ENCODE data around the gene NETO2. TPM values are rescaled to one million over a fixed set of nuclear protein-coding genes. Genes with fewer than 3 reads are reported as not detected.

NETO2 gene
- total and polyA plus RNA-seq, 2 of the 13 experiments (the other 11 are each of a cell fraction or from before 2014, with no cell fraction given), result 8.2 to 13.5 TPM

DNA sequence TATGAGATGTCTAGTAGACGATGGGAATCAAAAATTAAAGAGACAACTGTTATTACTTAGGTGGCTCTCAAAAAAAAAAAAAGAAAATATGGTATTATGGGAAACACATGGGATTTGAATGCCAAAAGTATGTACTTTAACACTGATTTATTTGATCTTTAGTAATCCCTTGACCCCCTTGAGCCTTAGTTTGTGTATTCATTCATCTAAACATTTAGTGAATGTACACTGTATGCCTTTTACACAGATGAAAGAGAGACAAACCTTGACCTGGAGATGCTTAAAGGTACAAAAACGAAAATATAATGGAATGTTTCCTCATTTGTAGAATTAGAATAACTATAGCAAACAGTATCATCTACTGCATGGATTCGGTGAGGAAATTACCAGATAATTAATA, 38.6 kb upstream of the NETO2 start (continued):
- TF ChIP-seq ZSCAN25 (CRISPR knock-in tag; IDR thresholded peaks at IDR 0.05) (no peak), JUND (CRISPR knock-in tag; IDR thresholded peaks at IDR 0.05) (no peak), ZBTB3 (CRISPR knock-in tag; IDR thresholded peaks at IDR 0.05; ENCODE audit: borderline replicate concordance, low read depth) (no peak), SRSF1 (optimal IDR thresholded peaks at IDR 0.05; ENCODE audit: low read depth, low read length) (no peak), ZNF510 (CRISPR knock-in tag; IDR thresholded peaks at IDR 0.05; ENCODE audit: low read depth) (no peak), MXI1 (IDR thresholded peaks at IDR 0.05; ENCODE audit: borderline replicate concordance, low read depth, low read length) (no peak), KAT8 (CRISPR knock-in tag; IDR thresholded peaks at IDR 0.05) (no peak), ZMAT3 (CRISPR knock-in tag; conservative IDR thresholded peaks at IDR 0.05) (no peak), ZNF772 (CRISPR knock-in tag; IDR thresholded peaks at IDR 0.05) (no peak), ZNF549 (CRISPR knock-in tag; IDR thresholded peaks at IDR 0.05) (no peak), MAFK (conservative IDR thresholded peaks at IDR 0.05 in 1 of 2, IDR thresholded peaks at IDR 0.05 in 1 of 2; ENCODE audit: low read length in 2 of 2) (no peak), HMG20A (CRISPR knock-in tag; IDR thresholded peaks at IDR 0.05; ENCODE audit: borderline replicate concordance) (peak; percentile 31; the same call in 1 of the 2 replicates), TCF7 (IDR thresholded peaks at IDR 0.05; ENCODE audit: low read depth) (peak; percentile 37; the same call in 1 of the 2 replicates), ASH2L (IDR thresholded peaks at IDR 0.05; ENCODE audit: insufficient read length, low read depth, low read length) (no peak), ZSCAN22 (CRISPR knock-in tag; IDR thresholded peaks at IDR 0.05) (no peak)
- TF ChIP-seq, protein P1, sequence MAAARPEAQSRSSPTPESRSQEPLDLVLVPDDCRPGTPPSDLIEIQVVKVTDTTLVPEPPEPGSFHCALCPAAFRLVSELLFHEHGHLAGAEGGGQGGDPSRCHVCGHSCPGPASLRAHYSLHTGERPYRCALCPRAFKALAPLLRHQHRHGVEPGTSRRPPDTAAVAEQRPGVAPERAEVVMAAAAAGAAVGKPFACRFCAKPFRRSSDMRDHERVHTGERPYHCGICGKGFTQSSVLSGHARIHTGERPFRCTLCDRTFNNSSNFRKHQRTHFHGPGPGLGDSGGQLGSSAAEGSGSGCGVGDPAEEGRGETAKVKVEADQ (CRISPR knock-in tag; IDR thresholded peaks at IDR 0.05; ENCODE audit: borderline replicate concordance), result no peak
- TF ChIP-seq, protein P2, sequence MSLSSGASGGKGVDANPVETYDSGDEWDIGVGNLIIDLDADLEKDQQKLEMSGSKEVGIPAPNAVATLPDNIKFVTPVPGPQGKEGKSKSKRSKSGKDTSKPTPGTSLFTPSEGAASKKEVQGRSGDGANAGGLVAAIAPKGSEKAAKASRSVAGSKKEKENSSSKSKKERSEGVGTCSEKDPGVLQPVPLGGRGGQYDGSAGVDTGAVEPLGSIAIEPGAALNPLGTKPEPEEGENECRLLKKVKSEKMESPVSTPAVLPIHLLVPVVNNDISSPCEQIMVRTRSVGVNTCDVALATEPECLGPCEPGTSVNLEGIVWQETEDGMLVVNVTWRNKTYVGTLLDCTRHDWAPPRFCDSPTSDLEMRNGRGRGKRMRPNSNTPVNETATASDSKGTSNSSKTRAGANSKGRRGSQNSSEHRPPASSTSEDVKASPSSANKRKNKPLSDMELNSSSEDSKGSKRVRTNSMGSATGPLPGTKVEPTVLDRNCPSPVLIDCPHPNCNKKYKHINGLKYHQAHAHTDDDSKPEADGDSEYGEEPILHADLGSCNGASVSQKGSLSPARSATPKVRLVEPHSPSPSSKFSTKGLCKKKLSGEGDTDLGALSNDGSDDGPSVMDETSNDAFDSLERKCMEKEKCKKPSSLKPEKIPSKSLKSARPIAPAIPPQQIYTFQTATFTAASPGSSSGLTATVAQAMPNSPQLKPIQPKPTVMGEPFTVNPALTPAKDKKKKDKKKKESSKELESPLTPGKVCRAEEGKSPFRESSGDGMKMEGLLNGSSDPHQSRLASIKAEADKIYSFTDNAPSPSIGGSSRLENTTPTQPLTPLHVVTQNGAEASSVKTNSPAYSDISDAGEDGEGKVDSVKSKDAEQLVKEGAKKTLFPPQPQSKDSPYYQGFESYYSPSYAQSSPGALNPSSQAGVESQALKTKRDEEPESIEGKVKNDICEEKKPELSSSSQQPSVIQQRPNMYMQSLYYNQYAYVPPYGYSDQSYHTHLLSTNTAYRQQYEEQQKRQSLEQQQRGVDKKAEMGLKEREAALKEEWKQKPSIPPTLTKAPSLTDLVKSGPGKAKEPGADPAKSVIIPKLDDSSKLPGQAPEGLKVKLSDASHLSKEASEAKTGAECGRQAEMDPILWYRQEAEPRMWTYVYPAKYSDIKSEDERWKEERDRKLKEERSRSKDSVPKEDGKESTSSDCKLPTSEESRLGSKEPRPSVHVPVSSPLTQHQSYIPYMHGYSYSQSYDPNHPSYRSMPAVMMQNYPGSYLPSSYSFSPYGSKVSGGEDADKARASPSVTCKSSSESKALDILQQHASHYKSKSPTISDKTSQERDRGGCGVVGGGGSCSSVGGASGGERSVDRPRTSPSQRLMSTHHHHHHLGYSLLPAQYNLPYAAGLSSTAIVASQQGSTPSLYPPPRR (CRISPR knock-in tag; IDR thresholded peaks at IDR 0.05; ENCODE audit: borderline replicate concordance), result peak; percentile 35; the same call in 1 of the 2 replicates
- TF ChIP-seq, protein P3, sequence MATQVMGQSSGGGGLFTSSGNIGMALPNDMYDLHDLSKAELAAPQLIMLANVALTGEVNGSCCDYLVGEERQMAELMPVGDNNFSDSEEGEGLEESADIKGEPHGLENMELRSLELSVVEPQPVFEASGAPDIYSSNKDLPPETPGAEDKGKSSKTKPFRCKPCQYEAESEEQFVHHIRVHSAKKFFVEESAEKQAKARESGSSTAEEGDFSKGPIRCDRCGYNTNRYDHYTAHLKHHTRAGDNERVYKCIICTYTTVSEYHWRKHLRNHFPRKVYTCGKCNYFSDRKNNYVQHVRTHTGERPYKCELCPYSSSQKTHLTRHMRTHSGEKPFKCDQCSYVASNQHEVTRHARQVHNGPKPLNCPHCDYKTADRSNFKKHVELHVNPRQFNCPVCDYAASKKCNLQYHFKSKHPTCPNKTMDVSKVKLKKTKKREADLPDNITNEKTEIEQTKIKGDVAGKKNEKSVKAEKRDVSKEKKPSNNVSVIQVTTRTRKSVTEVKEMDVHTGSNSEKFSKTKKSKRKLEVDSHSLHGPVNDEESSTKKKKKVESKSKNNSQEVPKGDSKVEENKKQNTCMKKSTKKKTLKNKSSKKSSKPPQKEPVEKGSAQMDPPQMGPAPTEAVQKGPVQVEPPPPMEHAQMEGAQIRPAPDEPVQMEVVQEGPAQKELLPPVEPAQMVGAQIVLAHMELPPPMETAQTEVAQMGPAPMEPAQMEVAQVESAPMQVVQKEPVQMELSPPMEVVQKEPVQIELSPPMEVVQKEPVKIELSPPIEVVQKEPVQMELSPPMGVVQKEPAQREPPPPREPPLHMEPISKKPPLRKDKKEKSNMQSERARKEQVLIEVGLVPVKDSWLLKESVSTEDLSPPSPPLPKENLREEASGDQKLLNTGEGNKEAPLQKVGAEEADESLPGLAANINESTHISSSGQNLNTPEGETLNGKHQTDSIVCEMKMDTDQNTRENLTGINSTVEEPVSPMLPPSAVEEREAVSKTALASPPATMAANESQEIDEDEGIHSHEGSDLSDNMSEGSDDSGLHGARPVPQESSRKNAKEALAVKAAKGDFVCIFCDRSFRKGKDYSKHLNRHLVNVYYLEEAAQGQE (IDR thresholded peaks at IDR 0.05; ENCODE audit: borderline replicate concordance in 1 of 2, low read depth in 1 of 2, low read length in 2 of 2), result no peak
- TF ChIP-seq, protein P4, sequence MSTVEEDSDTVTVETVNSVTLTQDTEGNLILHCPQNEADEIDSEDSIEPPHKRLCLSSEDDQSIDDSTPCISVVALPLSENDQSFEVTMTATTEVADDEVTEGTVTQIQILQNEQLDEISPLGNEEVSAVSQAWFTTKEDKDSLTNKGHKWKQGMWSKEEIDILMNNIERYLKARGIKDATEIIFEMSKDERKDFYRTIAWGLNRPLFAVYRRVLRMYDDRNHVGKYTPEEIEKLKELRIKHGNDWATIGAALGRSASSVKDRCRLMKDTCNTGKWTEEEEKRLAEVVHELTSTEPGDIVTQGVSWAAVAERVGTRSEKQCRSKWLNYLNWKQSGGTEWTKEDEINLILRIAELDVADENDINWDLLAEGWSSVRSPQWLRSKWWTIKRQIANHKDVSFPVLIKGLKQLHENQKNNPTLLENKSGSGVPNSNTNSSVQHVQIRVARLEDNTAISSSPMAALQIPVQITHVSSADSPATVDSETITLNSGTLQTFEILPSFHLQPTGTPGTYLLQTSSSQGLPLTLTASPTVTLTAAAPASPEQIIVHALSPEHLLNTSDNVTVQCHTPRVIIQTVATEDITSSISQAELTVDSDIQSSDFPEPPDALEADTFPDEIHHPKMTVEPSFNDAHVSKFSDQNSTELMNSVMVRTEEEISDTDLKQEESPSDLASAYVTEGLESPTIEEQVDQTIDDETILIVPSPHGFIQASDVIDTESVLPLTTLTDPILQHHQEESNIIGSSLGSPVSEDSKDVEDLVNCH (CRISPR knock-in tag; IDR thresholded peaks at IDR 0.05), result no peak

Data from HepG2 (cell line).